ENCODE measurements around the gene MLXIP.

The MLXIP gene

GRCh38 chr12:122192441-122192840 lies 113.9 kb downstream of the MLXIP start:
- no peak for DNase-seq

GRCh38 chr12:122194804-122195203 lies 116.2 kb downstream of the MLXIP start:
- DNase-seq: no peak

- no peak for DNase-seq
These were observed 116.8 kb downstream of the MLXIP start for GRCh38 chr12:122195405-122195804.
